ENCODE data around the gene ECI1.

ECI1 gene

DNA sequence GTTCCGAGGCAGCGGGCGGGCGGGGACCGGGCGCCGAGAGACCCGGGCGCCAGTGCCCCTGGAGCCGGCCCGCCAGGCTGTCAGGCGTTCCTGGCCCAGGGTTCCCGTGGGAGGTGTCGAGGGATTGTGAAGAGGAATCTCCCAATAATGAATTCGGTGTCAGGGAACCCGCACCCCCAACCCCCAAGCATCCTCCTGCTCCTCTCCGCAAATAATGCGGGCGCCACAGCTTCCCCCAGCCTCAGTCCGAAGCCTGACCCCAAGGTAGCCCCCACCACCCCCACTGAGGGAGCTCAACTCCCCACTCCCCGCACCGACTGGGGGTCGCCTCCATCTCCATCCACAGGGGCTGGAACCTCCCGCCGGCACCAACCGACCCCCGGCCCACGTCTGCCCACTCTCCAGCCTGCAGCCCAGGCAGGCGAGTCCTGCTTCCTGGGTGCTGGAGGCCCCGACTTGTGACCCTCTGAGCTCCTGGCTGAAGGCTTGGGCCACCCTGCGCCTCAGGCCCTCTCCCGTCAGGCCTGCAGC is 54.3 kb downstream of the ECI1 start:
- TF ChIP-seq, protein P1, sequence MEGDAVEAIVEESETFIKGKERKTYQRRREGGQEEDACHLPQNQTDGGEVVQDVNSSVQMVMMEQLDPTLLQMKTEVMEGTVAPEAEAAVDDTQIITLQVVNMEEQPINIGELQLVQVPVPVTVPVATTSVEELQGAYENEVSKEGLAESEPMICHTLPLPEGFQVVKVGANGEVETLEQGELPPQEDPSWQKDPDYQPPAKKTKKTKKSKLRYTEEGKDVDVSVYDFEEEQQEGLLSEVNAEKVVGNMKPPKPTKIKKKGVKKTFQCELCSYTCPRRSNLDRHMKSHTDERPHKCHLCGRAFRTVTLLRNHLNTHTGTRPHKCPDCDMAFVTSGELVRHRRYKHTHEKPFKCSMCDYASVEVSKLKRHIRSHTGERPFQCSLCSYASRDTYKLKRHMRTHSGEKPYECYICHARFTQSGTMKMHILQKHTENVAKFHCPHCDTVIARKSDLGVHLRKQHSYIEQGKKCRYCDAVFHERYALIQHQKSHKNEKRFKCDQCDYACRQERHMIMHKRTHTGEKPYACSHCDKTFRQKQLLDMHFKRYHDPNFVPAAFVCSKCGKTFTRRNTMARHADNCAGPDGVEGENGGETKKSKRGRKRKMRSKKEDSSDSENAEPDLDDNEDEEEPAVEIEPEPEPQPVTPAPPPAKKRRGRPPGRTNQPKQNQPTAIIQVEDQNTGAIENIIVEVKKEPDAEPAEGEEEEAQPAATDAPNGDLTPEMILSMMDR (IDR thresholded peaks at IDR 0.05; ENCODE audit: low read depth, low read length, poor library complexity, severe bottlenecking): no peak
- peak; percentile 64; the same call in 1 of the 2 replicates for TF ChIP-seq EZH2phosphoT487 (IDR thresholded peaks at IDR 0.05; ENCODE audit: borderline replicate concordance, low read length)
- no peaks in the 10 kb centered on the region for H3F3A ChIP-seq (ENCODE audit: control insufficient read depth, insufficient read depth)
- H3K27me3 ChIP-seq (ENCODE audit: control insufficient read depth, low read length): peaks cover 64% of the 10 kb centered on the region
- H3K4me1 ChIP-seq (ENCODE audit: control insufficient read depth, low read length): peaks cover 10% of the 10 kb centered on the region
- no peak overlapping the region for H3K4me3 ChIP-seq (ENCODE audit: low read length)
- no peaks in the 10 kb centered on the region for H3K9me3 ChIP-seq (ENCODE audit: control insufficient read depth, insufficient read depth, low read length)
- no peaks in the 10 kb centered on the region for H3K36me3 ChIP-seq (ENCODE audit: control insufficient read depth, low read length)
- H3K27ac ChIP-seq (ENCODE audit: low read depth, low read length): no peak overlapping the region
- H3K4me2 ChIP-seq (ENCODE audit: low read length): no peak overlapping the region
- H3K9me2 ChIP-seq (replicated peaks; ENCODE audit: control insufficient read depth, low read length): no peaks in the 10 kb centered on the region
- H4K20me1 ChIP-seq (ENCODE audit: control insufficient read depth, insufficient read depth, low read depth, low read length): peaks cover 5% of the 10 kb centered on the region; the same call in 1 of the 2 replicates
- no peaks in the 10 kb centered on the region for H3K79me2 ChIP-seq (ENCODE audit: control insufficient read depth, low read length)

DNA sequence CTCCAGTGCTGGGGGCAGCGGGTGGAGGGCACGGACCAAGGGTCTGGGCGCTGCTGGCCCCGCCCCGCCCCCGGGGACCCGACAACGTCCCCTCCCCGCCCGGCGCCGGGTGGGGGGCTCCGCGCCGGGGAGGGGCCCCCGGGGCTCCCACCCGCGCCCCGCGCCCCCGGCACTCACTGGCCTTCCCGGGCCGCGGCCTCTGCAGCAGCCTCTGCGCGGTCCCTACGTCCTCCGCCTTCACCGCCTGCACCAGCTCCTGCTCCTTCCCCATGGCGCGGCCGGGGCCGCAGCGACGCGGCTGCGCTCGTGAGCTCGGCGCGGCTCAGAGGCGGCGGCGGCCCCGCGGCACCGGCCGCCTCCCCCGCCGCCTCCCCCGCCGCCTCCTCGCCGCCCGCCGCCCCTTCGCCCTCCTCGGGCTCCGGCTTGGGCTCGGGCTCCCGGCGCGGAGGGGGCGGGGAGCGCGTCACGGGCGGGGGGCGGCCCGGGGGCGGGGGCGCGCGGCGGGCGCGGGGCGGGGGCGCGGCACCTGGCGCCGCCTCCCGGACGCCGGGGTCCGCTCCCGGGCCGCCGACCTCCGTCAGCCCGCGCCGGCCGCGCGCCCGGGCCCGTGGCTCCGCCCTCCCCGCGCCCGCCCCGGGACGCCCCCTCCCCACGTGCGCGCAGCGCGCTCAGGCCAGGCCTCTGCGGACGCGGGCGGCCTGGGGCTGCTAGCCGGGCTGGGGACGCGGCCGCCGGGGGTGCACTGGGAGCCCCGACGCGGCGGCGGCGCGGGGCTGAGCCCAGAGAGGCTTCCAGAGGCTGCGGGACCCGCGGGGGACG is 55.0 kb downstream of the ECI1 start, which contains the start of gene CASKIN1:
TSS of gene CASKIN1 (minus strand) at position 444 of the 819 bp plus-strand sequence. CDS start at position 271, 173 bp downstream.
- Histone ChIP-seq H3F3A (ENCODE audit: control insufficient read depth, insufficient read depth) (no peaks in the 10 kb centered on the region), H3K27me3 (ENCODE audit: control insufficient read depth, low read length) (peaks cover 64% of the 10 kb centered on the region), H3K27ac (ENCODE audit: low read depth, low read length) (no peak within 1 kb of the TSS), H3K9me3 (ENCODE audit: control insufficient read depth, insufficient read depth, low read length) (no peaks in the 10 kb centered on the region), H4K20me1 (ENCODE audit: control insufficient read depth, insufficient read depth, low read depth, low read length) (peaks cover 5% of the 10 kb centered on the region; the same call in 1 of the 2 replicates), H3K36me3 (ENCODE audit: control insufficient read depth, low read length) (no peaks in the 10 kb centered on the region), H3K4me3 (ENCODE audit: low read length) (peak within 1 kb of the TSS; percentile 10; the same call in 1 of the 2 replicates), H3K9me2 (replicated peaks; ENCODE audit: control insufficient read depth, low read length) (no peaks in the 10 kb centered on the region), H3K79me2 (ENCODE audit: control insufficient read depth, low read length) (no peaks in the 10 kb centered on the region), H3K4me2 (ENCODE audit: low read length) (peak within 1 kb of the TSS; percentile 33), H3K4me1 (ENCODE audit: control insufficient read depth, low read length) (peaks cover 10% of the 10 kb centered on the region)
- no peak for TF ChIP-seq EZH2phosphoT487 (IDR thresholded peaks at IDR 0.05; ENCODE audit: borderline replicate concordance, low read length)
- TF ChIP-seq, protein P1 (IDR thresholded peaks at IDR 0.05; ENCODE audit: low read depth, low read length, poor library complexity, severe bottlenecking): no peak

DNA sequence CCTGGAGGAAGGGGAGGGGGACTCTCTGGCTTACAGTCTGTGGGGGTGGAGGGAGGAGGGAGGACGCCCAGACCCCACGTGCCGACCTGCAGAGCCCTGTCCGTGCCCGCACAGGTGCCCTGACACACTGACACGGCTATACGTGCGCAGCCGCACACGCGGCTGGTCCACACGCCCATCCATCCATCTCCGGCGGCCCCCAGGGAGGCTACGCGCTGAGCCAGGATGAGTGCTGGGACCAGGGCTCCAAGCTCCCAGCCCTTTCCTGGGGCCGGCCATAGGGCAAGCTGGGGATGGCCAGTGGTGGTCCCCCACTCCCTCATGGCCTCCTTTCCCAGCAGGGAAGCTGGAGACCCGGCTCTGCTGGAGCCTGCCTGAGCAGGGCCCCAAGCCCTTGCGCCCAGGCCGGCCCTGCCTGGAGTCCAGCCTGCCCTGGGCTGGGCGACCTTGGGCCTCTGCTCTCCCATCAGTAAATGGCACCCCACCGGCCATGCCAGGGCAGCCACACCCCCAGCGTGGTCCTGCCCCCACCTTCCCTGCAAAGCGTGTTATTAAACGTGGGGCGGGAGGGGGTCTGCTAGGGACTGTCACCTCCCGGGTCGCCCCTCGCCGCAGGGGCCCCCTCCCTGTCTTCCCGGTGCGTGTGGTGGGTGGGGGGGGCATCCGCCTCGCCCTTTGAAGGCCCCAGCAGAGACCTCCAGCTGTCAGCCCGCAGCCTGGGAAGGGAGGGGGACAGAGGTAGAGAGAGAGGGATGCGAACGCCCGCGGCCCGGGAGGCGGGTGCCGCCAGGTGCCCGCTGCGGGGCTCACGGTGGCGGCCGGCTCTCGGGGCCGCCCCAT is 55.8 kb downstream of the ECI1 start:
- Histone ChIP-seq H3K9me3 (ENCODE audit: control insufficient read depth, insufficient read depth, low read length) (no peaks in the 10 kb centered on the region), H3K9me2 (replicated peaks; ENCODE audit: control insufficient read depth, low read length) (no peaks in the 10 kb centered on the region), H3K27ac (ENCODE audit: low read depth, low read length) (no peak overlapping the region), H3K27me3 (ENCODE audit: control insufficient read depth, low read length) (peaks cover 63% of the 10 kb centered on the region), H3K4me2 (ENCODE audit: low read length) (peak overlapping the region; percentile 33), H4K20me1 (ENCODE audit: control insufficient read depth, insufficient read depth, low read depth, low read length) (peaks cover 5% of the 10 kb centered on the region; the same call in 1 of the 2 replicates), H3F3A (ENCODE audit: control insufficient read depth, insufficient read depth) (no peaks in the 10 kb centered on the region), H3K4me1 (ENCODE audit: control insufficient read depth, low read length) (peaks cover 10% of the 10 kb centered on the region), H3K79me2 (ENCODE audit: control insufficient read depth, low read length) (no peaks in the 10 kb centered on the region), H3K4me3 (ENCODE audit: low read length) (peak overlapping the region; percentile 10; the same call in 1 of the 2 replicates), H3K36me3 (ENCODE audit: control insufficient read depth, low read length) (no peaks in the 10 kb centered on the region)
- TF ChIP-seq EZH2phosphoT487 (IDR thresholded peaks at IDR 0.05; ENCODE audit: borderline replicate concordance, low read length): peak; percentile 93
- TF ChIP-seq, protein P1 (IDR thresholded peaks at IDR 0.05; ENCODE audit: low read depth, low read length, poor library complexity, severe bottlenecking): no peak

Measured in DOHH2 (cell line).